Parathyroid adenoma (tissue), 2 donors: Measurements from ENCODE around the gene LRRC52.

Experiments used
- H2AFZ ChIP-seq: fragments of 300-600 bp; sonication (generic); one replicate; pipeline ENCODE4 v1.7.0; 2017; ENCODE audit warnings: antibody characterized with exemption, mild to moderate bottlenecking
- H3K27ac ChIP-seq: fragments of 300-600 bp; sonication (generic); one replicate; pipeline ENCODE4 v1.7.0; 2017
- H3K27me3 ChIP-seq: fragments of 300-600 bp; sonication (generic); one replicate; pipeline ENCODE4 v1.7.0; 2017; ENCODE audit warnings: low read length; ENCODE audit not compliant: control insufficient read depth, insufficient read depth
- H3K36me3 ChIP-seq: fragments of 300-600 bp; sonication (generic); one replicate; pipeline ENCODE4 v1.7.0; 2017; ENCODE audit warnings: low read length; ENCODE audit not compliant: control insufficient read depth, insufficient read depth
- H3K4me1 ChIP-seq: fragments of 300-600 bp; sonication (generic); one replicate; pipeline ENCODE4 v1.7.0; 2017; ENCODE audit warnings: control low read depth
- H3K4me2 ChIP-seq: fragments of 300-600 bp; sonication (generic); one replicate; pipeline ENCODE4 v1.7.0; 2017; ENCODE audit warnings: low read length
- H3K4me3 ChIP-seq: fragments of 300-600 bp; sonication (generic); one replicate; pipeline ENCODE4 v1.7.0; 2017; ENCODE audit warnings: low read depth, low read length
- H3K79me2 ChIP-seq: fragments of 300-600 bp; sonication (generic); one replicate; pipeline ENCODE4 v1.7.0; 2017; ENCODE audit warnings: control low read depth
- H3K9ac ChIP-seq: fragments of 300-600 bp; sonication (generic); one replicate; pipeline ENCODE4 v1.7.0; 2017; ENCODE audit warnings: mild to moderate bottlenecking
- H3K9me3 ChIP-seq: fragments of 300-600 bp; sonication (generic); one replicate; pipeline ENCODE4 v1.7.0; 2017; ENCODE audit warnings: low read length; ENCODE audit not compliant: control insufficient read depth
- TF ChIP-seq, protein P1 (sequence below): fragments of 300-600 bp; sonication (generic); IDR thresholded peaks from one replicate; pipeline ENCODE4 v1.7.0; 2017; ENCODE audit warnings: antibody characterized with exemption, mild to moderate bottlenecking
- donor health status: primary hyperparathyroidism.

LRRC52 gene, protein sequence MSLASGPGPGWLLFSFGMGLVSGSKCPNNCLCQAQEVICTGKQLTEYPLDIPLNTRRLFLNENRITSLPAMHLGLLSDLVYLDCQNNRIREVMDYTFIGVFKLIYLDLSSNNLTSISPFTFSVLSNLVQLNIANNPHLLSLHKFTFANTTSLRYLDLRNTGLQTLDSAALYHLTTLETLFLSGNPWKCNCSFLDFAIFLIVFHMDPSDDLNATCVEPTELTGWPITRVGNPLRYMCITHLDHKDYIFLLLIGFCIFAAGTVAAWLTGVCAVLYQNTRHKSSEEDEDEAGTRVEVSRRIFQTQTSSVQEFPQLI

DNA sequence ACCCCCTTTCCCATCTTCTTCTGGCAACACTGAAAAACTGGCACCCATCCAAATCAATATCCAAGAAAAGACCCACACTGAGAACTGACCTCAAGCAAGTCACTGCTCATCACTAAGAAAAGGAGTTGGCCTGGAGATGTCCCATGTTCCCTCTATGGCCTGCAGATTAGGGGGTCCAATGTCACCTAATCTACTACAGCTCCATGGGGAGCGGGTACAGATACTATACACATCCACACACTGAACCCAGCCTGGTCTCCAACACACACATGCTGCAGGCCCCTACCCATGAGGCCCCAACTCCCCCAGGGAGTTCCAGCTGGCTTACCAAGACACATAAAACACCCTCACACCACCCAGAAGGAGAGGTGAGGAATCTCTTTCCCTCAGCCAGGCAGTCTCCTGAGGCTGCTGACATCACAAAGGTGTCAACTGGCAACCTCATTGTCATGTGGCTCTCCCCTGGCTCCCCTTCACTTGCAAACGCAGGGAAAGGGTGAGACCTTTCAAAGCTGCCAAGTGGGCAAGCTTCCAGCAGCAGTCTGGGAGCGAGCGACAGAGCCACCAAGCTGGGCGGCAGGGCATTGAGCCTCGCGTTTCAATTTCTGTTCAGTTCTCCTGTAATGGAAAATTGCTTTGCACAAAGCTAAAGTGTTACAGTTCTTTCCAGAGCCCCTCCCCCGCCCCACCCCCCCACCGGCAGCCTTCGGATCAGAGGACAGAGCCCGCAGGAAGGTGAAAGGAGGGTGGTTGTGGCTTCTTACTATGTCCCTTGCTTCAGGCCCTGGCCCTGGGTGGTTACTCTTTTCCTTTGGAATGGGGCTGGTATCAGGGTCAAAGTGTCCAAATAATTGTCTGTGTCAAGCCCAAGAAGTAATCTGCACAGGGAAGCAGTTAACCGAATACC is at the start of gene LRRC52:
TSS of gene LRRC52 (plus strand) at position 469 of the 907 bp plus-strand sequence. CDS start at position 766, 297 bp downstream.
- H3K9ac ChIP-seq, result no peak within 1 kb of the TSS
- no peaks in the 10 kb centered on the region for H3K27me3 ChIP-seq
- H3K36me3 ChIP-seq, result no peaks in the 10 kb centered on the region
- H3K4me1 ChIP-seq, result peaks cover 3% of the 10 kb centered on the region
- TF ChIP-seq, protein P1, sequence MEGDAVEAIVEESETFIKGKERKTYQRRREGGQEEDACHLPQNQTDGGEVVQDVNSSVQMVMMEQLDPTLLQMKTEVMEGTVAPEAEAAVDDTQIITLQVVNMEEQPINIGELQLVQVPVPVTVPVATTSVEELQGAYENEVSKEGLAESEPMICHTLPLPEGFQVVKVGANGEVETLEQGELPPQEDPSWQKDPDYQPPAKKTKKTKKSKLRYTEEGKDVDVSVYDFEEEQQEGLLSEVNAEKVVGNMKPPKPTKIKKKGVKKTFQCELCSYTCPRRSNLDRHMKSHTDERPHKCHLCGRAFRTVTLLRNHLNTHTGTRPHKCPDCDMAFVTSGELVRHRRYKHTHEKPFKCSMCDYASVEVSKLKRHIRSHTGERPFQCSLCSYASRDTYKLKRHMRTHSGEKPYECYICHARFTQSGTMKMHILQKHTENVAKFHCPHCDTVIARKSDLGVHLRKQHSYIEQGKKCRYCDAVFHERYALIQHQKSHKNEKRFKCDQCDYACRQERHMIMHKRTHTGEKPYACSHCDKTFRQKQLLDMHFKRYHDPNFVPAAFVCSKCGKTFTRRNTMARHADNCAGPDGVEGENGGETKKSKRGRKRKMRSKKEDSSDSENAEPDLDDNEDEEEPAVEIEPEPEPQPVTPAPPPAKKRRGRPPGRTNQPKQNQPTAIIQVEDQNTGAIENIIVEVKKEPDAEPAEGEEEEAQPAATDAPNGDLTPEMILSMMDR, result no peak
- H3K9me3 ChIP-seq, result no peaks in the 10 kb centered on the region
- peak within 1 kb of the TSS; percentile 19 for H3K27ac ChIP-seq
- peak within 1 kb of the TSS; percentile 53 for H2AFZ ChIP-seq
- peak within 1 kb of the TSS; percentile 57 for H3K4me2 ChIP-seq
- H3K4me3 ChIP-seq, result no peak within 1 kb of the TSS
- no peaks in the 10 kb centered on the region for H3K79me2 ChIP-seq

DNA sequence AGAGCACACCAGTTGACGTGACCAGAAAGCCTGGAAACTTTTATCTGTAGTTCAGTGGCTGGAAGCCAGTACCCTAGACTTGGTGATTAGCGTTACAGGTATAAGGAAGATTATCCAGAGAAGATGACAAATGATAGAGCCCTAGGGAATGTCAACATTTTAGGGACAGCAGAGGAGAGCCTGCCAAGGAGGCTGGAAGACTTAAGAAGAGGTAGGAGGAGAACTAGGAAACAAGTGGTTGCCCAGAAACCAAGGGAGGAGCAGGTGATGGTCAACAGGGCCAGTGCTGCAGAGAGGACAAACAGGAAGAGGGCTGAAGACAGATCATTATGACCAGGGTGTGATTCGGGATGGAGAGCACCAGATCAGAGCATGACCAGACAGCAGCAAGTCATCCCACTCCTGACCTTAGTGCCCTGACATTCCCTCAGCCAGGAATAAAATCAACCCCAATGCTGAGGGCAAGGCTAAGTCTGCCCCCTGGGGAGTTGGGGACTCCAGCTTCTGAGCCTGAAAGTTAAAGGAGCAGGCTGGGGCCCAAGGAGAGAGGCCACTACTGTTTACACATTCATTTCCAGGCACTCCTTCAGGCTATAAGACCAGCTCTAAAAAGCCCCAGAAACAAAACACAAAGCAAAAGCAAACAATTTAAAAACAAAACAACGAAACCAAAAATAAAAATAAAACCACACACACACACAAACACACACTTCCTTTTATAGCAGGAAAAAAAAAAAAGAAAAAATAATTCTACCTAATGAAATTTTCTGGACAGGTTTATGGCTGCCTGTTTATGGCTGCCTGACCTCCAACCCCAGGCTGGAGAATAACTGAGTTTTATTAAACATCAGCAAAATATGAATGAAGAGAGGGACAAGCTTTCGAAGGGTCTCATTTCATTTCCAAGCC is 48.6 kb upstream of the LRRC52 start:
- TF ChIP-seq, protein P1, result no peak

DNA sequence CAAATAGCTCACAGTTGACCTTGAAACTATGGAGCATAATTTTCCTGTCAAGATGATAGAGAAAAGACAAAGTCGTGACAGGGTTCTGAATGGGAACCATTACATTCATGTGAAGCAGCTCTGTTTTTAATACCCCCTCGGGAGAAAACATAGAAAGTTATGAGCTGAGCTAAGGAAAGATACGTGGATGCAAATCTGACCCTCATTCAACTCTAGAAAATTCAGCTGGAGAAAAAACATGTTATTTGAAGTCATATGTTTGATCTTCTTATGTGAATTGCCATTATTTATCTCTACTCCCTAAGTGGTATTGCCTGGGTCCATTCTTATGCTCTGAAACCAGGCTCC is 48.0 kb upstream of the LRRC52 start:
- Histone ChIP-seq H3K79me2 (no peaks in the 10 kb centered on the region), H2AFZ (no peak overlapping the region), H3K4me1 (no peaks in the 10 kb centered on the region), H3K9me3 (no peaks in the 10 kb centered on the region), H3K9ac (no peak overlapping the region), H3K4me2 (no peak overlapping the region), H3K27ac (no peak overlapping the region), H3K36me3 (no peaks in the 10 kb centered on the region), H3K4me3 (no peak overlapping the region), H3K27me3 (no peaks in the 10 kb centered on the region)
- TF ChIP-seq, protein P1, result no peak

More for the DNA sequence above, 48.6 kb upstream of the LRRC52 start:
- no peak overlapping the region for H3K9ac ChIP-seq
- no peak overlapping the region for H3K4me3 ChIP-seq
- H3K4me2 ChIP-seq, result no peak overlapping the region
- H3K79me2 ChIP-seq, result no peaks in the 10 kb centered on the region
- no peaks in the 10 kb centered on the region for H3K9me3 ChIP-seq
- H3K27ac ChIP-seq, result no peak overlapping the region
- no peaks in the 10 kb centered on the region for H3K36me3 ChIP-seq
- no peaks in the 10 kb centered on the region for H3K4me1 ChIP-seq
- H3K27me3 ChIP-seq, result no peaks in the 10 kb centered on the region
- no peak overlapping the region for H2AFZ ChIP-seq

DNA sequence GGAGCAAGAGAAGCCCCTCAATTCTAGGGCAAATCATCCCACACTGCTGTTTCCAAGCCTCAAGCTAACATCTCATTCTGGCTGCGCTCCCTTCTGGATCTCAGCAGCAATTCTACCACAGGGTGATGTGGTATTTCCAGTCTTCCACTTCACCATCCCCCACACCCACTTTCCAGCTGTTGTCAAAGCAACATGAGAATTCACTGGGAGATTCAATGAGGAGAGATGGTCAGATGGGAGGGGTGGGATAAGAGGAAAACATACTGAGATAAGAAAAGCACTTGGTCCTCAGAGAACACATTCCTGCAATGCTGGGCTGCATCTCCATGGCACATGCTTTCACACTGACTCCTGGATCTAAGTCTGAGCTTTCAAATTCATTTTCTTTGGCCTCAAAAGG is 47.3 kb upstream of the LRRC52 start:
- Histone ChIP-seq H3K9me3 (no peaks in the 10 kb centered on the region), H3K36me3 (no peaks in the 10 kb centered on the region), H3K27me3 (no peaks in the 10 kb centered on the region), H3K27ac (no peak overlapping the region), H3K79me2 (no peaks in the 10 kb centered on the region), H2AFZ (no peak overlapping the region), H3K4me2 (no peak overlapping the region), H3K4me1 (no peaks in the 10 kb centered on the region), H3K9ac (no peak overlapping the region), H3K4me3 (no peak overlapping the region)
- TF ChIP-seq, protein P1, result no peak
